ENCODE results near the gene TELO2. TPM values are rescaled to one million over a fixed set of nuclear protein-coding genes. Genes with fewer than 3 reads are reported as not detected.
A peak's percentile ranks its signal among the peaks of the same experiment; 100 is the strongest.
"Not testable (repeated sequence)": the region's sequence is repeated elsewhere in the genome, so short reads cannot be mapped to it uniquely, and the experiment has no call there.

Gene TELO2
- total RNA-seq, 1 donor from 2014 or later = 19.1 TPM

DNA sequence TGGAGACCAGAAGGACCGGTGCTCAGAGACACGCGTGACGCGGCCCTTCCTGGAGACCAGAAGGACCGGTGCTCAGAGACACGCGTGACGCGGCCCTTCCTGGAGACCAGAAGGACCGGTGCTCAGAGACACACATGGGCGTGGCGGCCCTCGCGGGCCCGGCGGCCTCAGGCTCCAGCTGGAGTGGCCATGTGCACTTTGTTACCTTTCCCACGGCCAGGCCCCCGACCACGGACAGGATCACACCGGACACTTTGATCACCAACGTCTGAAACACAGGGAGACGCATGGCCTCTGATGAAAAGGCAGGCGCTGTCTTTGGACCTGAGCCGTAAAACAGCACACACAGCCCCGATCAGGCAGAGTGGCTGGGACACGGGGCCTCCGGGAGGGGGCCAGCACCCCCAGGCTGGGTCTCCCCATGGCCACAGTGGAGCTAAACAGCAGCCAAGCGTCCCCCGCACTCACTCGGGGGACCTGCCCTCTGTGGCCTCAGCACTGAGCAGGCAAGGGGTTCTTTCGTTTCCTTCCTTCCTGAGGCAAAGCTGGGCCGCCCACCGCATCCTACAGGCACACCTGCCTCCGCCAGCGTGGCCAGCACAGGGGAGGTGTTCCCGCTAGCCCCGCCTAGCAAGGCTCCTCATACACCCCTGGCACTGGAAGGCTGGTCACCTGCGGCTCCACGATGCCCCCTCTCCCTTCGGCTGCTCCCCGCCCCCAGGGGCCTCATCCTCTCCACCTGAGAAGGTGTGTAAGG is 35.5 kb upstream of the TELO2 start:
- DNase-seq (ENCODE audit: low read depth, low spot score) = no peak

DNA sequence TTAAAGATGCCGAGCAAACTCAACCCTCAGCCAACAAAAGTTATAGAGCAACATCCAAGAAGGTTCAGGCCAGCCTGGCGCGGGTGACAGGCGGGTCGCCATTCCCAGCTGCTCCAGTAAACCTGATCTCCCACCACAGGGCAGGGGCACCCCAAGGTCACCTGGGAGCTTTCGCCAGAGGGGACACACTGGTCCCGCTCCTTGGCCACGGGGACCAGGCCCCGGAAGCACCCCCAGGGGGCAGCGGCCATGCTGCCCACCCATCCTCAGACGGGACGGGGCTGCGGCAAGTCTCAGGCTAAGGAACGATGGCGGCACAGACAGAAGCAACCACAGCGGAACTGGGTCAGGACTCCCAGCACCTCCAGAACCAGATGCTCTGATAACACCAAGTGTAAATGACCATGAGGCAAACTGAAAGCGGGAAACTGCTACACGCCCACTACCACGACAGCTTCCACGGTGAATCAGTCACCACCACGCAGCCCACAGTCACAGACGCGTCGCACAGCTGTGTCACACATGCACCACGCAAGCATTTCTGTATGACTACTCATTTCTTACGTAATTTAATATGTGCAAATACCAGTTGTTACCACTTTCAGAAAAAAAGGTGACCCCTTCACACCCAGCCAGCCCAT is 34.7 kb upstream of the TELO2 start:
- DNase-seq (ENCODE audit: low read depth, low spot score) = no peak

DNA sequence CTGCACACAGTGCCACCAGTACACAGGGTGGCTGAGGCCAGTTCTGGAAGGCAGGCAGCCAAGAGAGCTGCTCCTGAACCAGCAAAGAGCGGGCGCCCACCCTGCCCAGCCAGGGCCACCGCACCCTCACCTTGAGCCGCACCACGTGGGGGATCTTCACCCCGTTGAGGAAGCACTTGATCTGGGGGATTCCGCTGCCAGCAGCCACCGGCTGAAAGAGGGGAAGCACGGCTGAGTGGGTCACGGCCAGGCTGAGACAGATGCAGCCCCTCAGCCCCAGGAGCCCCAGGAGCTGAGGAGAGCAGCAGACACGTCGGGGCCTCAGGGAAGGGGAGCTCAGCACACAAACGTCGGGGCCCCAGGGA is 34.2 kb upstream of the TELO2 start:
- DNase-seq (ENCODE audit: low read depth, low spot score) = no peak

DNA sequence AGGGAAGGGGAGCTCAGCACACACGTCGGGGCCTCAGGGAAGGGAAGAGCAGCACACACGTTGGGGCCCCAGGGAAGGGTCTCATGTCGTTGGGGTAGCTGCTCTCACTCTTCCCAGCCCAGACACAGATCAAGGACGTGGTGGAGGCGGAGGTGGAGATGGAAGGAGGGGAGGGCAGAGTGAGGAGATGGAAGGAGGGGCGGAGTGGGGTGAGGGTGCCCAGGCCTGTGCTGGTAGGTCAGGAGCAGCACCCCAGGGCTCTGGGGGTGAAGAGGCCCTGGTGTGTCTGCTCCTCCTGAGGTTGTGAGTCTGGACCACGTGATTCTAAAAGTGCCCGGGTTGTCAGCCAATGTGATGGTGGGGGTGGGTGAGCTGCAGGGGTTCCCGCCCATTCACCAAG is 33.2 kb upstream of the TELO2 start:
- no peak for DNase-seq (ENCODE audit: low read depth, low spot score)

DNA sequence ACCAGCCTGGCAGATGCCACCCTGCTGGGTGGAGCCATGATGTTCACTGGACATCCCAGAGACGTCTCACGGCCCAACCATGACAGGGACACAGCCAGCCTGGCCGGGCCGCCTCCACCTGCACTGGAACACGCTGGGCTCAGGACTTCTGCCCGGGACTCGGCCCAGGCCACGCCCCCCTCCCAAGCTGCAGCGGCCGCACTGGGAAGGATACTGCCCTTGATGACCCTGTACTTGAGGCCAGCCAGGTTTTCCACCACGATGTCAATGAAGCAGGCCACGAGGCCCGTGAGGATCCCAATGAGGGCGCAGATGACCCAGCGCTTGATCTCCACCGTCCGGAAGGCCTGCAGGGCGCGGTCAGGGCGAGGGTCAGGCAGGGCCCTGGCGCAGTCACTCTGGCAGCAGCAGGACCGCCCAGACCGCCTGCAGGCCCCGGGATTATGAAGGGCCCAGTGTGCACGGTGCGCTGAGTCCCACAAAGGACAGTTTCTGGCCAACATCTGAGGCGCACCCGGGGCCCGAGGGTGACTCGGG is 32.5 kb upstream of the TELO2 start:
- DNase-seq (ENCODE audit: low read depth, low spot score) = no peak

DNA sequence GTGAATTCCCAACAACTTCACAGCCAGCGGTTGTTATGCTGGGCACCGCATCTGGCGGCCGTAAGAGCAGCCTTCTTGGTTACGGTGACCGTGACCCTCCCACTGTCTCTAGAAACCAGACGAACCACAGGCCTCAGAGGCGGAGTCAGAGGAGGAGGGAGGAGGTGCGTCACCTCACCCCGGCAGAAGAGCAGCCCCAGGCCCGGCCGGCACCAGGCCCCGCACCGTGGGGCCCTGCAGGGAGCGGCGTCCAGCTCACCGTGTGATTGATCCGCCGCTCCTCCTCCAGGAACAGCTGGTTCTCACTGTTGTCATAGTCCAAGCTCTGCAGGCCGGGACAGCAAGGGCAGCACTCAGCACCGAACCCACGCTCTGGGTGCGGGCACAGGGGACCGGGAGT is 32.0 kb upstream of the TELO2 start:
- DNase-seq (ENCODE audit: low read depth, low spot score) = no peak

DNA sequence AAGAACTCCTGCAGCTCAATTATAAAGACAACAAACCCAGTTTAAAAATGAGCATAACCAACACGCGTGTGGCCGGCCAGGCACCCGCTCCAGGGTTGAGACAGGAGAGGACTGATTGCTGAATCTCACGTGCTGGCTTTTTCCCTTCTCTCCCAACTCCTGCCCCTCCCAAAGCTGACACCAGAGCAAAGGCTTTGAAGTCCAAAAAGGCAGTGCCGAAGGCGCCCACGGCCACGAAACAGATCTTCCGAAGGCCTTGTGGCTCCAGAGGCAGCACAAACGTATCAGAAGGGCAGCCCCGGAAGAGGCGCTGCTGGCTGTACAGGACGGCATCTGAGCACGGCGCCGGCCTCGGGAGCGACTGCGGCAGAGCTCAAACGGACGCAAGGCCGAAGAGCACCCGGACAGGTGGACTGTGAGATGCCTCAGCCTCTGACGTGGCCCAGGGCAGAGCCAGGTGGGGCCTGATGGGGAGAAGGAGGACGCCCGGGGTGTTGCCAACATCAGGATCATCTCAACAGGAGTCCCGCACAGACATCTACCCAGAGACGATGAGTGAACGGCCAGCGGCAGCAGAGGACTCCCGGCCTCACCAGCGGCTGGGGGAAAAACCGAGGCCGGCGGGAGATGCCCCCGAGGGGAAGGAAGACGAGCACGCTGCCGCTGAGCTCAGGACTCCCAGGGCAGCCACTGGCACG is 28.8 kb upstream of the TELO2 start:
- DNase-seq (ENCODE audit: low read depth, low spot score) = no peak

DNA sequence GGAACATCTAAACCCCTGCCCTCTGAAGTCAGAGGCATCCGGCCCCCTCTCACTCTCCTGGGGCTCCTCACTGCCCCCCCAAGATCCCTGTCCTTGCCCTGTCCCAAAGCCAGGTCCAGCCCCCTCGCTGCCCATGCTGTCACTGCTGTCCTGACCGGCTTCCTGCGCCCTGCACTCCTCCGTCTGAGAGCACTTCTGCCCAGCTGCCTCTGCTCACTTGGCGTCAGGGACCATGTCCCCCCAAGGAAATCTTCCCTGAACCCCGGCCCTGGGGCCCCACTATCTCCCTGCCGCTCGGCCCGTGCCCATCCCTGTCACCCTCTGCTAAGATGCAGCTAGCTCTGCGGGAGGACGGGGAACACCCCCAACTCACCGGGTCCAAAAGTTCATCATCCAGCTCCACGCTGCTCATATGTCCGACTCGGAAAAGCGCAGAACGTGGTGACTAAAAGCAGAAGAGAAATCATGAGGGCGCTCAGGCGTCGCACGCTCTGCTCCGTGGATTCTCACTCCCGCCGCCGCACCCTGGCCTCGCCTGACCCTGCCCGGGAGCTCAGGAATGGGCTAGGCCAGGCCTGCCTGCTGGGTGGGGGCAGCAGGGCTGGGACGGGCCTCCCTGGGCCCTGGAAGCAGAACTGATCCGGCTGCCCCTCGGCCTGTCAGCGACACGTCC is 28.1 kb upstream of the TELO2 start:
- no peak for DNase-seq (ENCODE audit: low read depth, low spot score)

DNA sequence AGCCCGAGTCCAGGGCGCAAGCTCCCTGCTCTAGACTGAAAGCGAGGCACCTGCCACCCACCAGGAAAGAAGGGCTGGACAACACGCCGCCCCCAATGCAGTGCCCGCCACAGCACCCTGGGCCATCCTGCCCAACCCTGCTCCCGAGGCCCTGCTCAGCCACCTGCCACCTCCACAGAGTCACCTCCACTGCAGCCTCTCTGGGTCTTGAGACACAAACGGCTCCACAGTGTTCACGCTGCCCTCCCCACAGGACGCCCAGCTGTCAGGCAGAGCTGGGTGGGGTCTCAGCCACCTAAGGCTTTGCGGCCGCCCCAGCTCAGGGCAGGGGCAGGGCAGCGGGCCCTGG is 27.6 kb upstream of the TELO2 start:
- DNase-seq (ENCODE audit: low read depth, low spot score) = no peak

DNA sequence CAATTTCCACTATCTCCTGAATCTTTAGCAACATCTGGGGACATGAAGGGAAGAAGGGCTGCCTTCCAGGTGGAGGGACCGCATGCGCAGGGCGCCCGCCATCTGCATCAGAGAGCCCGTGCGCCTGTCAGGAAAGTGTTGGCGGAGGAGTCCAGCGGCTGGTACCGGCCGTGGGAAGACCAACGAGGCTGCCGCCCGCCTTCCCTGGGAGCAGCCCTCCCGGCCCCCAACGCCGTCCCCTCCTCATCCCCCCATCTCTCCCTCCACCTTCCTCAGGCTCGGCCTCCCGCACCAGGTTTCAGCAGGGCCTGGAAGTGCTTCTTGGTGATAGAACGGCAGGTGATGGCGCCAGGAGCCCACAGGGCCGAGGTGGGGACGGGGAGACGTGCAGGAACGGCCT is 27.1 kb upstream of the TELO2 start:
- no peak for DNase-seq (ENCODE audit: low read depth, low spot score)

DNA sequence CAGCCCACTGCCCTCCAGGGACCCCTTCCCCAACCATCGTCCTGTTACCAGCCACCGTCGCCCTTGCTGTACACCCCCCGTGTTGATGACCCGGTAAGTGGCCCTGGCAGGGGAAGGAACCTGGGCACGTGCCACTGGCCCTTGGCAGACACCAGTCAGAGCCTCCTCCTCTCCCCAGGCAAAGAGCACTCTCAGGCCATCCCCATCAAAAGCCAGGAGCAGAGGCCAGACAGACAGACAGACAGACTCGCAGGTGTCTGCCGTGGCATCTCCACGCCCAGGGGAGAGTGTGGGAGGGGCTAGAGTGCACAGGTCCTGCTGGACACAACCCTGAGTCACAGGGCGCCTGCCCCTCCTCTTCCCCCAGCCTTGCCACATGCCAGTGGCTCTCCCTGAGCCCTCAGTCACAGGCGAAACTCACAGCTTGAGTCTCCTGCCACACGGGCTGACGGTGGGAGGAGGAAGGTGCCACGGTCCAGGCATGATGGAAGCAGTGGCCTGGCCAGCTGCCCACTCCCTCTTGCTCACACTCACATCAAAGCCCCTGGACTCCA is 26.1 kb upstream of the TELO2 start:
- no peak for DNase-seq (ENCODE audit: low read depth, low spot score)

DNA sequence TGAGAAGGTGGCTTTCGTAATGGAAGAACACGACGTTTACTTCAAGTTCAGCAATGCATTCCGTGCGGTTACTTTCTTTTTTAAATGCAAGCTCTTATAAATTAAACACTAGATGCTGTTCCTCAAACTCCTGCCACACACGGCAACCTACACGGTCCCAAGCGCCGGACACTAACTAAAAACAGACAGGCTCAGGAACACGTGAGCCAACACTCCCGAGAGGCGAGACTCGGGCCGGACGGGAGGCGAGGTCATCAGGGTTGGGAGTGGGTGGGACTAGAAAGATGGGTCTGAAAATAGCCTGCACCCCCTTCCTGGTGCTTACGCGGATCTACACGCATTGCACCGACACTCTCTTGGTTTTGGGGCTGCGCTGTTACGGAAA is 24.7 kb upstream of the TELO2 start:
- no peak for DNase-seq (ENCODE audit: low read depth, low spot score)

DNA sequence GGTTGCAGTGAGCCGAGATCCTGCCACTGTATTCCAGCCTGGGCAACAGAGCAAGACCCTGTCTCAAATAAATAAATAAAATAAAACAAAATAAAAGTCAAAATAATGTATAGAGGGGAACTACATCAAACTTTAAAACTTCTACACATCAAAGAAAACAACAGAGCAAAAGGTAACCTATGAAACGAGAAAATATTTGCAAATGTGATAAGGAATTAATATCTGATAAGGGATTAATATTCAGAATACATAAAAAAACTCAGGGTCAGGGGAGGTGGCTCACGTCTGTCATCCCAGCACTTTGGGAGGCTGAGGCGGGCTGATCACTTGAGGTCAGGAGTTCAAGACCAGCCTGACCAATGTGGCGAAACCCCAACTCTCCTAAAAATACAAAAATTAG is 24.0 kb upstream of the TELO2 start:
- not testable (repeated sequence) for DNase-seq (ENCODE audit: low read depth, low spot score)

DNA sequence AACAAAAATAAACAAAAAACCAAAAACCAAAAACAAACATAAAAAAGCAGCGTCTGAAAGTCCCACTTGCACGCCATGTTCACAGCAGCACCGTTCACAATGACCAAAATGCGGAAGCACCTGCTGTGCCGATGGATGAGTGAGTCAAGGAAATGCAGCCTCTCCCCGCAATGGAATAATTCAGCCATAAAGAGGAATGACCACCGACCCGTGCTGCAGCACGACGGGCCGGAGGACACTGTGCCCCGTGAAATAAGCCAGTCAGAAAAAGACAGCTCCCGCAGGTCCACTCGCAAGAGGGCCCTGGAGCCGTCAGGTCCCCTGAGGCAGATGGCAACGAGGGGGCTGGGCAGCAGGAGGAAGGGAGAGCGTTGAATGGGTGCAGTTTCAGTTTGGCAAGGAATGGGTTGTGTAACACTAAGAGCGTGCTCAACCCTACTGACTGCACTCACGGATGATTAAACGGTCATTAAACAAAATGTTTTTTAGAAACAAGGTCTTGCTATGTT is 23.4 kb upstream of the TELO2 start:
- no peak for DNase-seq (ENCODE audit: low read depth, low spot score)

DNA sequence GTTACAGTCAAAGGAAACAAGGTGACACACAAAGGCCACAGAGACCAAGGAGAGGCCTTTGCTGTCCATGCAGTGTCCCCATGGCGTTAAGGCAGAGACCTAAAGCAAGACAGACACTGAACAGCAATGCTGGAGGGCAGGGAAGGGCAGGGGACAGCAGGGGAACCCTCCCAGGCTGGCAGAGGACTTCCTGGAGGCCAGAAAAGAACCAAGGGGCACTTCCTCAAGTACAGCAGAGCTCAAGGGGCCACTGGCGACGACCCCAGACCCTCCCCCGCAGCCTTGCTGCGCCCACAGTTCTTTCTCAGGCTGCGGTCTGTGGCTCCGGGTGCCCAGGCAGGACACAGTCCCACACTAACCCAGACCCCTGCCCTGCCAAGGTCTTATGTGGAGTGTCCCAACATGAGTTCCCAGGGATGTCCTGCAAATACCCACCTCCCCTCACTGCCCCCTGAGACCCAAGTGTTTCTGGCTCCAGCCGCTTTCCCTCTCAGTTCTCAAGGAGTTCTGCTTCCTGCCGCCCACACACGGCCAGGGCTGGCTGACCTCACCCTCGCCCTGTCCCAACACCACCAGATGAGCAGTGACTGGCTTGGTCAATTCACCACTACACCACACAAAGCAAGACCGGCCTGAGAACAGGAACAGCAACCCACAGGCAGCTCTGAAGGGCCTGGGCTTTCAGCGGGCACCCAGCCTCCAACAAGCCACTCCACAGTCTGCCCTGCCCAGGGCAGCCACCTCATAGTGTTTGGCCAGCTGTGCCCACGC is 22.5 kb upstream of the TELO2 start:
- DNase-seq (ENCODE audit: low read depth, low spot score) = no peak

DNA sequence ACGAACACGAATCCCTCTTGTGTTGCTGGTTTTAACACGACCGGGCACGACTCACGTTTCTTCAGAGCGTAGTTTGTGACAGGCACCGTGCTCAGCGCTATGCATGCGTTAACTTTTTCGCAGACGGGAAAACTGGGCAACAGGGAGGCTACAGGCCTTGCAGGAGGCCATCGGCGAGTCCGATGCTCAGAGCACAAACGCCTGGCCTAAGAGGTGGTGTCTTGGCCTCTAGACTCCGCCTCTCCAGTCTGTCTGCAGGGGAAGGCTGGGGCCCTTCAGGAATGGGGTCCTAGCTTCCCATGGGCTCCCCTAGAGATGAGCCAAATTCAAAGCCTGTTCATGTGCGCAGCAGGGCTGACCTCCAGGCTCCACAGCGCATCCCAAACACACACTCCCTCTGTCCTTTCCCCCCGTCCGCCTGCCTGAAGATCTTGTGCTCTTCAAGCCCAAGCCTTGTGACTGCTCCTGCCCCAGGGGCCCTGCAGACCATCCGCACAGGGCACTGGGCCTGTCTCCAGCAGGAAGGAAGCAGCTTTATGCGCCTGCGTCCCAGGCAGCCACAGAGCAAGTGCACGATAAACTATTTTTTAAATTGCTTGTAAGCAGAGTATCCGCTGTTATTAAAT is 21.5 kb upstream of the TELO2 start:
- no peak for DNase-seq (ENCODE audit: low read depth, low spot score)

DNA sequence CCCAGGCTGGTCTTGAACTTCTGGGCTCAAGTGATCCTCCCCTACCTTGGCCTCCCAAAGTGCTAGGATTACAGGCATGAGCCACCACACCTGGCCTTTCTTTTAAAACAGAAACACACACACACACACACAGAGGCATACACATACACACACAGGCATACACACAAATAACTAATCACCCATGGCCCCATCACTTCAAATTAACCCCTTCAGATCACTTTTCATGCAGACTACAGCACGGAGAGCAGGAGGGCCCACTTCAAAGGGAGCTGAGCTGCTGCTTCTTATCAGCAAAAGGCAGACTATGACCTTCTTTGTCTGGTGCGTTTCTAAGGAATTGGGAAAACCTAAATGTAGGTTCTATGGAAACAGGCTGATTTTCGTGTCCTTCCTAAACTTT is 20.2 kb upstream of the TELO2 start:
- no peak for DNase-seq (ENCODE audit: low read depth, low spot score)

DNA sequence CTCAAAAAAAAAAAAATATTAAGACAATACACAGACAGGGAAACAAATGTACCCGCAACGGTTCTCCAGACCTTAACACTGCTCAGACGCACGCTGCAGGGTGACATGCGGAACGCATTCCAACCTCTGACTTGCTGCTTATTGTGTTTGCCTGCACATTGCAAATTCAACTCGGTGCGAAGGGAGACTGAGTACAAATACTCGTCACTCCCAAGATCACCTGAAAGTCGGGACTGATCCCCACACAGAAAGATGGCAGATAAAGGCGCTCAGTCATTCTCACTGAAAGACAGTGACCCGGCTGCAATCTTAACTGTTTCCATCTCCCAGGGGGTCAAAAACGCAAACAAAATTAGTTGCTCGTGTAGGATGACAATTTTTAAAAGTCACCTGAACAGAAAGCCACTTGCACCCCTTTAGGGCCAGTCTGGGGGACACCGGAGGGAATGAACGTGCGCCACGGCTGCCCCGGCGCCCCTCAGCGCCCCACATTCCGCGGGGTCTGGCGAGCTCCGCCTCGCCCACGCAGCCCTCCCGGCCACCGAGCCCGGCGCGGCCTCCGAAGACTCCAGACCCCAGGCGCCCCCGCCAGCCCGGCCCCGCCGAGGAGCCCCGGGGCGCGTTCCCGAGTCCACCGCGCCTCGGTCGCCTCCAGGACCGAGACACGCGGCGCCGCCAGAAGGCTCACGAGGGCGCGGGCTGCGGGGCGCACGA is 18.9 kb upstream of the TELO2 start:
- no peak for DNase-seq (ENCODE audit: low read depth, low spot score)

DNA sequence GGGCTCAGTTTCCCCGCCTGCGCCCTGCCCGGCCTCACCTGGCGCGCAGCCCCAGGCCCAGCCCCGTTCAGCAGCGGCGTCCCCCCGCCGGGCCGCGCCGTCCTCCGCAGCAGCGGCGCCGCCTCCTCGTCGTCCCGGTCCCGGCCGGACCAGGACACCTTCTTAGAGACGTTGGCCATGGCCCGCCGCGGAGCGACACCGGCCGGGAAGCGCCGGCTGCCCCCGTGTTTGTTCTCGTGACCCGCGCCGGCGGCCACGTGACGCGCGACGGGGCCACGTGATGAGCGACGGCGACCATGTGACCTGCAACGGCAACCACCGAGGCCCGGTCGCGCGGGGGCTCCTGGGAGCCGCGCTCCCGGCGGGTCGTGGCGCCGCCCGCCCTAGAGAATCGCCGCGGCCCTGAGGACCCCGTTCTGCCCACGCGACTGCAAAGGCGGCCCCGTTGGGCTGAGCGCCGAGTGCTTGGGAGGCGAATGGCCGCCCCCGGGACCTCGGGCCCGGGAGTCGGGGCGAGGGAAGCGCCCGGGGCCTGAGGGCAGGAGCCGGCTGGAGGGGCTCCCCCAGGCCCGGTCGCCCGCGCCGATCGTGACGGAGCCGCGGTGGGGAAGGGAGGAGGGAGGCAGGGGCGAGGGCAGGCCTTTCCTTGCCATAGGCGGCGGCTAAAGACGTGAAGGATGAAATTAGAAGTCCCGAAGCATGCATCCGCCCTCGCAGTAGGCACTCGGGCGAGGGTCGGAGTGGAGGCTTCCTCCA is 18.2 kb upstream of the TELO2 start, which contains the start of gene CLCN7:
TSS of gene CLCN7 (minus strand) at position 233 of the 756 bp plus-strand sequence. CDS start at position 179, 54 bp downstream.
- DNase-seq (ENCODE audit: low read depth, low spot score) = peak; percentile 47
